HUES48 (cell line): Measurements from ENCODE around the gene NLRX1.
A peak's percentile ranks its signal among the peaks of the same experiment; 100 is the strongest.
"Not testable (repeated sequence)": the region's sequence is repeated elsewhere in the genome, so short reads cannot be mapped to it uniquely, and the experiment has no call there.

ENCODE experiments used
- H3K27ac ChIP-seq: one replicate; pipeline ENCODE4 v1.7.0; 2013; ENCODE audit warnings: low read depth, low read length, inconsistent platforms
- H3K27me3 ChIP-seq: 2 replicates; pipeline ENCODE4 v1.6.1; 2013; ENCODE audit warnings: mild to moderate bottlenecking, low read length; ENCODE audit not compliant: control insufficient read depth, insufficient read depth
- H3K36me3 ChIP-seq: 2 replicates; pipeline ENCODE4 v1.6.1; 2013; ENCODE audit warnings: low read length; ENCODE audit not compliant: control insufficient read depth, insufficient read depth
- H3K4me1 ChIP-seq: 2 replicates; pipeline ENCODE4 v1.6.1; 2013; ENCODE audit warnings: mild to moderate bottlenecking, low read length; ENCODE audit not compliant: control insufficient read depth, insufficient read depth
- H3K4me3 ChIP-seq: 2 replicates; pipeline ENCODE4 v1.5.1; 2013; ENCODE audit warnings: mild to moderate bottlenecking, low read depth, low read length
- H3K9ac ChIP-seq: 2 replicates; pipeline ENCODE4 v1.6.1; 2013; ENCODE audit warnings: mild to moderate bottlenecking, low read depth, low read length, moderate library complexity
- H3K9me3 ChIP-seq: 2 replicates; pipeline ENCODE4 v1.6.1; 2013; ENCODE audit warnings: low read length; ENCODE audit not compliant: control insufficient read depth, insufficient read depth

The NLRX1 gene

DNA sequence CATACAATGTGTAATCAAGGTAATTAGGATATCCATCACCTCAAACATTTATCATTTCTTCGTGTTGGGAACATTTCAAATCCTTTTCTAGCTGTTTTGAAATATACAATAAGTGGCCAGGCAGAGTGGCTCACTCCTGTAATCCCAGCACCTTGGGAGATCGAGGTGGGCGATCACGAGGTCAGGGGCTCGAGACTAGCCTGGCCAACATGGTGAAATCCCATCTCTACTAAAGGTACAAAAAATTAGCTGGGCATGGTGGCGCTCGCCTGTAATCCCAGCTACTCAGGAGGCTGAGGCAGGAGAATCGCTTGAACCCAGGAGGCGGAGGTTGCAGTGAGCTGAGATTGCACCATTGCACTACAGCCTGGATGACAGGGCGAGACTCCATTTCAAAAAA is 29.2 kb upstream of the NLRX1 start:
- H3K4me1 ChIP-seq, H3K27me3 ChIP-seq, H3K9me3 ChIP-seq, H3K36me3 ChIP-seq, H3K27ac ChIP-seq, H3K4me3 ChIP-seq, H3K9ac ChIP-seq: not testable (repeated sequence)

DNA sequence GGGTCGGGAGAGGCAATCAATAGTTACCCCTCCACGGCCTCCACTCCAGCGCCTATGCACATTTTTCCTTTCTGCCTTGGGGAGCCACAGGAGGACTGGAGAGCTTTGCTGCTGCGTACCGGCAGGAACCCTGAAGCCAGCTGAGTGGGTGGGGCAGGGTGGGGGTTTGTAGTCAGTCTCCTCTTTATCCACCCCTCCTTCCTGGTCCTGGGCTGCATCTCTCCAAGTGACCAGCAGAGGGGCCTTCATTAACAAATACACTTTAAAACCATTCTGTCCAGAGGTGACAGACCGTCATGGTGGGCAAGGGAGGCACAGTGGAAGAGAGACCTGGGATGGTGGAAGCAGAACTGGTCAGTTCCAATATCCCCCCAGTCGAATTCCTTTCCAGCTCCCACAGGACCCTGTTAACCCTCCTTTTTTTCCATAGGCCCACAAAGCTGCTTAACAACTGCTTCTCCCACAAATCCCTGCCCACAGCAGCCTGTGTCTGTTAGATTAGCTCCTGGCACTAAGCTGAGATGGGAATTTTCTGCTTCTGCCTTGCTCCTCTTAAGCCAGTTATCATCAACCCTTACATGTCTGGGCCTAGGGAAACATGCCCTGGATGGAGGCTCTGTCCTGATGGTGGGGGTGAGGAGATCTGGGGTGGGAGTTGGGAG is 23.6 kb upstream of the NLRX1 start:
- Histone ChIP-seq H3K4me1 (peaks cover 6% of the 10 kb centered on the region; the same call in 1 of the 2 replicates), H3K27me3 (peaks cover 26% of the 10 kb centered on the region), H3K4me3 (no peak overlapping the region), H3K9me3 (no peaks in the 10 kb centered on the region), H3K9ac (no peak overlapping the region), H3K27ac (no peak overlapping the region), H3K36me3 (no peaks in the 10 kb centered on the region)

DNA sequence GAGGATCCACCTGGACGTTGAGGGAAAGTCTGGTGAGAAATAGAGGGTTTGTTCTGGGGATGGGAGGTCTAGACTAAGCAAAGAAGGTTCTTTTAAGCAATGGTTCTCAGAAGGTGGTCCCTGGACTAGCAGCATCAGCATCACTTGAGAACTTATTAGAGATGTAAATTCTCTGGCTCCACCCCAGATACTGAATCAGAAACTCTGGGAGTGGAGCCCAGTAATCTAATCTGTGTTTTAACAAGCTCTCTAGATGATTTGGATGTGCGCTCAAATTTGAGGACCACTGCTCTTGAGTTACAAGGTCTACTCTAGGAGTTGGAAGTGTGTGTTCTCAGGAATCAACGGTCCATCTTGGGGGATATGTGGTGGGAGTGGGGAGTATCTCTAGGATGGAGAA is 23.0 kb upstream of the NLRX1 start:
- H3K27me3 ChIP-seq: peaks cover 32% of the 10 kb centered on the region
- H3K4me3 ChIP-seq: no peak overlapping the region
- peaks cover 9% of the 10 kb centered on the region for H3K4me1 ChIP-seq
- H3K27ac ChIP-seq: no peak overlapping the region
- H3K9ac ChIP-seq: no peak overlapping the region
- no peaks in the 10 kb centered on the region for H3K9me3 ChIP-seq
- H3K36me3 ChIP-seq: no peaks in the 10 kb centered on the region

DNA sequence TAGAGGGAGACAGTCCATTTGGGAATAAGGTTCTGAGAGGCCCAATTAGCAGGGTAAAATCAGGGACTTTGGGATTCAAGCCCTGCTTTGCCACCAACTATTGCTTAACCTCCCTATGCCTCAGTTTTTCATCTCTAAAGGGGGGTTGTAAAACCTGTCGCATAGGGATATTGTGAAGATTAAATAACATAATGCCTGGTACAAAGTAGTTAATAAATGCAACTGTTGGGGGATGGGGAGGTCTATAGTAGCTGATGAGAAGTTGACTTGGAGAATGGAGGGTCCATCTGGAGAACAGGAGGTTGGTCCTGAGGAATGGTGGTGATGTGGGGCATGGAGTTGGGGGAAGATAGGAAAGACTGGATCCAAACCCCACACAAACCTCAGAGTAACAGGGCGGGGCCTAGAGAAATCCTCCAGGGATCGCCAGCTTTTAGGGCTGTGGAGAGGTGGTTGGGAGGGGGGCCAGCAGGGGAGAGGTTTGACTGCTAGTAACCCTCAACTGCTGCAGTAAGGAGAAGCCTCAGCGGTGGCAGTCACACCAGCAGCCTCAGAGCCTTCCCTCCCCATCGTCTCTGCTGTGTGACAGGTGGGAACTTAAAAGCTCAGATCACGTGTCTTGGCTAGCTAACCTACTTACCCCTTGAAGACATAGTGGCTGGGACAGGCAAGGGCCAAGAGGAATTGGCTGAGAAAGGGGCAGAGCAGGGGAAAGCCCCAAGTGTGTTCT is 20.8 kb upstream of the NLRX1 start:
- Histone ChIP-seq H3K27me3 (peaks cover 45% of the 10 kb centered on the region), H3K27ac (no peak overlapping the region), H3K9ac (no peak overlapping the region), H3K4me3 (no peak overlapping the region), H3K36me3 (no peaks in the 10 kb centered on the region), H3K4me1 (peaks cover 9% of the 10 kb centered on the region), H3K9me3 (no peaks in the 10 kb centered on the region)

DNA sequence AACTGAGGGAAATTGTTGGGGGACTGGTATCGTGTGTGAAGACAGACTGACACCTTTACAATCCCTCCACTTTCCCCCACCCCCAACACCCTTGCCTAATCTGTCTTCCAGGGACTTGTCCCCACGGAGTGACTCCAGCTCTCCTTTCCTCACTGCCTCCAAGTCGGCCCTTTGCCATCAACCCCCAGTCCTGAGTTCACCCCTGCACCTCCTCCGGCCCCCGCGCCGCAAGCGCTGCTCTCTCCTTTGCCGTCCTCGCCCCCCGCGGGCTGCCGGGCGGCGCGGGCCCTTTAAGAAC is 19.9 kb upstream of the NLRX1 start:
- Histone ChIP-seq H3K36me3 (no peaks in the 10 kb centered on the region), H3K27ac (no peak overlapping the region), H3K27me3 (peaks cover 45% of the 10 kb centered on the region), H3K4me3 (peak overlapping the region; percentile 66), H3K4me1 (peaks cover 9% of the 10 kb centered on the region), H3K9ac (no peak overlapping the region), H3K9me3 (no peaks in the 10 kb centered on the region)

DNA sequence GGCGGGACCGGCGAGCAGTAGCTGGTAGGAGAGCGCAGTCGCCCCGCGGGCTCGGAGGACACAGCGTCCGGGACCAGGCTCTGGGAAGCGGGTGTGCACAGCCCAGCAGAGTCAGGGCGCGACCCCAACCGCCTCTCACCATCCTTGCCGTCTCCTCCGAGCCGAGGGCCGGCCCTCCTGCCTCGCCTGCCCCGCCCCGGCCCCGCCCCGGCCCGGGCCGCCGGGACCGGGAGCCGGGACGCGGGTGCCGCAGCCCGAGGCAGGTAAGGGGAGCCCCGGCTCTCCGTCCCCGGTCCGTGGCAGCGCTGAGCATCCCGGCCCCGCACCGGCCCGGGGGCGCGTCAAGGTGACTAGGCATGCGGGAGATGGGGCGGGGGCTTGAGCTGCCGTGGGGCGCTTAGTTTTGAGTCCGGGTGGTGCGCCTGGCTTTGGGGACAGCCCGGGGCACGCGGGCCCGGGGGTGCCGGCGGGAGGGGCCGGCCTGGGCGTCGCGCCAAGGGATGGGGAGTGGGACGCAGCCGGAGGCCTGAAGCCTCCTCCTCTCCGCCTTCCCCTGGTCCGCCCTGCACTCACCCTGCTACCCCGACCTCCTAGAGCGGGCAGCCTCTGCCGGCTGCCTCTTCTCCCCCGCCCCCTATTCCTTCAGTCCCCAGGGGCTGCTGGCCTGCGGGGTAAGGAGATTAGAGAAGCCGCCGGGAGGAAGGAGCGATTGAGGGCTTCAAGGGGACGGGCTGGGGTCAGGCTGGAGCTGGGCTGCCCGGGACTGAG is 19.3 kb upstream of the NLRX1 start, which contains the start of gene ABCG4:
Gene ABCG4 (plus strand): TSS at position 35 of the 768 bp plus-strand sequence. CDS start 914 bp downstream, outside the sequence.
- Histone ChIP-seq H3K4me3 (peak within 1 kb of the TSS; percentile 66), H3K9me3 (no peaks in the 10 kb centered on the region), H3K36me3 (no peaks in the 10 kb centered on the region), H3K4me1 (peaks cover 9% of the 10 kb centered on the region), H3K27me3 (peaks cover 45% of the 10 kb centered on the region), H3K9ac (no peak within 1 kb of the TSS), H3K27ac (no peak within 1 kb of the TSS)

DNA sequence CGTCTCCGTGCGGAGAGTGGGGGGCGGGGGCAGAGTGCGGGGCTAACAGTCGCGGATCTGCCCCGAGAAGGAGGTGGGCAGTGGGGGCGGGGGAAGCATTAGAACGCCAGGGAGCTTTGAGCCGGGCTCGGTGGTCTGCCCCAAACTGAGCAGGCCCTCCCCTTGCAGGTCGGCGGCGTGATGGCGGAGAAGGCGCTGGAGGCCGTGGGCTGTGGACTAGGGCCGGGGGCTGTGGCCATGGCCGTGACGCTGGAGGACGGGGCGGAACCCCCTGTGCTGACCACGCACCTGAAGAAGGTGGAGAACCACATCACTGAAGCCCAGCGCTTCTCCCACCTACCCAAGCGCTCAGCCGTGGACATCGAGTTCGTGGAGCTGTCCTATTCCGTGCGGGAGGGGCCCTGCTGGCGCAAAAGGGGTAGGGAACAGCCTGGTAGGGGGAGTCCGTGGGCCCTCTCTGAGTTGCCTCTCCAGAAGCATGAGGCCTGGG is 18.7 kb upstream of the NLRX1 start:
- Histone ChIP-seq H3K9ac (no peak overlapping the region), H3K4me3 (peak overlapping the region; percentile 66), H3K9me3 (no peaks in the 10 kb centered on the region), H3K4me1 (peaks cover 9% of the 10 kb centered on the region), H3K27me3 (peaks cover 45% of the 10 kb centered on the region), H3K36me3 (no peaks in the 10 kb centered on the region), H3K27ac (no peak overlapping the region)

DNA sequence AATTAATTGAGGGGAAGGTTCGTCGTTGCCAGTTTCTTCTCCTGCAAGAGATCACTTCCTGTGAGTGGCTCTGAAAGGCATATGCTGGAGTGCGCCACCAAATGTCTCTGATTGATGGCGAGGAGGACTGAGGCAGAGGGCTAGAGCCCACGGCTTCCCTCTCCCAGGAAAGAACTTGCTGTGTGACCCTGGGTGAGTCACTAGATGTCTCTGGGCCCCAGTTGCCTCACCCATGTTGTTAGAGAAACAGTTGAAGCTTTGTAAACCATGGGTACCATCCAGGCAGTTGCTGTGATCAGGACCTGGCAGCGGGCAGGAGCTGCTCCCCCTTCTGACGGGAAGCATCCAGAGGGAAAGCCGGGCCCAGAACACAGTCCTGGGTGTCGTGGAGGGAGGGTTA is 16.5 kb upstream of the NLRX1 start:
- no peaks in the 10 kb centered on the region for H3K9me3 ChIP-seq
- H3K27me3 ChIP-seq: peaks cover 41% of the 10 kb centered on the region

DNA sequence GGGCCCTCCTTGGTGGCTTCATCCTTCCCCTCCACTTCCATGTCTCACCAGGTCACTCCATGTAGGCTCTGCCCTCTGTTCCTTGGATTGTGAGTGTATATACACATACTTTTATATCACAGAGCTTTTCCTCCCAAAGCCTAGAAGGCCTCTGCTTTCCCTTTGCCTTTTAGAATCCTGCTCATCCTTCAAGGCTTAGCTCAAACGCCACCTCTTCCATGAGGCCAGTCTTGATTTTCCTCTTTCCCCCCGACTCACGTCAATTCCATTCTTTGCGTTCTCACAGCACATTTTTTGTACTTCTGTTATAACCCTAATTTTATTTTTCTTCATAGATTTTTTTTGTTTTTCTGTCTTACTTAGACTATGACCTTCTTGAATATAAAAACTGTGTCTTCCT is 15.9 kb upstream of the NLRX1 start:
- peaks cover 36% of the 10 kb centered on the region for H3K27me3 ChIP-seq
- no peak overlapping the region for H3K9ac ChIP-seq
- no peak overlapping the region for H3K4me3 ChIP-seq
- H3K9me3 ChIP-seq: no peaks in the 10 kb centered on the region
- H3K27ac ChIP-seq: no peak overlapping the region
- no peaks in the 10 kb centered on the region for H3K36me3 ChIP-seq
- H3K4me1 ChIP-seq: peaks cover 9% of the 10 kb centered on the region

More for the DNA sequence above, 16.5 kb upstream of the NLRX1 start:
- H3K9ac ChIP-seq: no peak overlapping the region
- H3K4me3 ChIP-seq: no peak overlapping the region
- H3K27ac ChIP-seq: no peak overlapping the region
- no peaks in the 10 kb centered on the region for H3K36me3 ChIP-seq
- H3K4me1 ChIP-seq: peaks cover 9% of the 10 kb centered on the region

DNA sequence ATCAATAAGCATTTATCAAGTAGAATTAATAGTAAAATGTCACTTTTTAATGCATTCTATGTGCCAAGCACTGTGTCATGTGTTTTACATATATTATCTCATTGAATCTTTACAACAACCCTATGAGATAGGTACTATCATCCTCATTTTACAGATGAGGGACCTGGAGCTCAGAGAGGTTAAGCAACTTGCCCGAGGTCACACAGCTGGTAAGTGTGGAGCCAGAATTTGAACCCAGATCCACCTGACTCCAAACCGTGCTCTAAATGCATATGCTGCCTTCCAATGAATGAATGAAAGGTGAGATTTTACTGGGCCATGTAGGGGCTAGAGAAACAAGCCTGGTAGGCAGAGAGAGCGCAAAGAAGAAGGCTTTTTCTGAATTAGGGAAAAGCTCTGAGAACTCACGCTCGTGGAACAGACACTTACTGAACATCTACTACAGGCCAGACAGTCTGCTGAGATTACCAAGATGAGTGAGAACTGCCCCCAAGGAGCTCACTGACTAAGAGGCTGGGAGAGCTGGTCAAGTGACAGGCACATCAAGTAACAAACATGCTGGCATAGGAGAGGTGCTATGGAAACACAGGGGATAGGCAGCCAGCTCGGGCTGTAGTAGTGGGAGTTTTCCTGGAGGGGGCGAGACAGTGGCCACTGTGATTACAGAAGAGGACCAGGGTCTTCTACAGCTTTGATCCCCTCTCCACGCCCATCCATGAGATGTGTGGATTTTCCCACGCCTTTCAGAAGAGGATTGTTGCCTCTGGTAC is 15.3 kb upstream of the NLRX1 start:
- Histone ChIP-seq H3K9ac (no peak overlapping the region), H3K9me3 (no peaks in the 10 kb centered on the region), H3K27ac (no peak overlapping the region), H3K36me3 (no peaks in the 10 kb centered on the region), H3K4me1 (peaks cover 7% of the 10 kb centered on the region), H3K4me3 (no peak overlapping the region), H3K27me3 (peaks cover 30% of the 10 kb centered on the region)
